ENCODE measurements around the gene VWC2L. TPM values are rescaled to one million over a fixed set of nuclear protein-coding genes. Genes with fewer than 3 reads are reported as not detected.

VWC2L gene
- total RNA-seq, 4 donors from 2014 or later = not detected

DNA sequence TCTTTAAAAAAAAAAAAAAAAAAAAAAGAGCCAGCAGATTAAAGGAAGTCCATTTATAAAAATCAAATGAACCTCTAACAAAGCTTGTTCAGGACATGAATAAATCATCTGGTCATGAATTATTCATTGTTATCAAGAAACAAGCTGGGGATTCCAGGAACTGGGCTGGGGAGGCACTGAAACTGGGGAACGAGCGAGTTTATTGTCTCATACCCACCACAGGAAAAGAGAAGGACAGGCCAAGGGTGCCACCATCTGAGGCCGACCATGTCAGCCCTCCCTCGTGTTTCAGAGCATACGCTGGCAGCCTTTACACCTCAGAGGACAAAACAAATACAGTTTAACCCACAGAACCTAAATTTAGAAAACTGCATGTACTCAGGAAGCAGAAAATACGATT is 164.2 kb downstream of the VWC2L start:
- Histone ChIP-seq H3K4me1 (no peaks in the 10 kb centered on the region), H3K4me3 (no peak overlapping the region), H3K9me3 (no peaks in the 10 kb centered on the region), H3K27me3 (no peaks in the 10 kb centered on the region), H3K36me3 (no peaks in the 10 kb centered on the region), H3K27ac (no peak overlapping the region)
- intact Hi-C loops (cut with DNase I) = no loop called here
- no peak for TF ChIP-seq POLR2A (IDR thresholded peaks at IDR 0.05)
- TF ChIP-seq, protein P1, sequence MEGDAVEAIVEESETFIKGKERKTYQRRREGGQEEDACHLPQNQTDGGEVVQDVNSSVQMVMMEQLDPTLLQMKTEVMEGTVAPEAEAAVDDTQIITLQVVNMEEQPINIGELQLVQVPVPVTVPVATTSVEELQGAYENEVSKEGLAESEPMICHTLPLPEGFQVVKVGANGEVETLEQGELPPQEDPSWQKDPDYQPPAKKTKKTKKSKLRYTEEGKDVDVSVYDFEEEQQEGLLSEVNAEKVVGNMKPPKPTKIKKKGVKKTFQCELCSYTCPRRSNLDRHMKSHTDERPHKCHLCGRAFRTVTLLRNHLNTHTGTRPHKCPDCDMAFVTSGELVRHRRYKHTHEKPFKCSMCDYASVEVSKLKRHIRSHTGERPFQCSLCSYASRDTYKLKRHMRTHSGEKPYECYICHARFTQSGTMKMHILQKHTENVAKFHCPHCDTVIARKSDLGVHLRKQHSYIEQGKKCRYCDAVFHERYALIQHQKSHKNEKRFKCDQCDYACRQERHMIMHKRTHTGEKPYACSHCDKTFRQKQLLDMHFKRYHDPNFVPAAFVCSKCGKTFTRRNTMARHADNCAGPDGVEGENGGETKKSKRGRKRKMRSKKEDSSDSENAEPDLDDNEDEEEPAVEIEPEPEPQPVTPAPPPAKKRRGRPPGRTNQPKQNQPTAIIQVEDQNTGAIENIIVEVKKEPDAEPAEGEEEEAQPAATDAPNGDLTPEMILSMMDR (IDR thresholded peaks at IDR 0.05) = no peak
- 55 to 65% methylated on average over 6 of the region's 6 CpGs for WGBS, 2 donors
- DNase-seq = no peak

DNA sequence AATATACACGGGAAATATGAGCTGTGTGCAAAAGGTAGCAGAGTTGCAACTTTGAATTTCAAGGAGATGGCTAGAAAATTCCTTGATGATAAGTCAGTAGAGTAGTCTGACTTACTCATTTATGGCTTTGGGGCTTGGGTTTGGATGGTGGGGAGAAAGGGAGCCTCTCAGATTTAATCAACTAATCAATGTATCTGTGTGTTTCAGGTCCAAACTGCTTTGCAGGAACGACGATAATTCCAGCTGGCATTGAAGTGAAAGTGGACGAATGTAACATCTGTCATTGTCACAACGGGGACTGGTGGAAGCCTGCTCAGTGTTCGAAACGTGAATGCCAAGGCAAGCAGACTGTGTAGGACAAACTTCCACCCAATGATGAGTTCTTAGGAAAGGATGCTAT is 164.6 kb downstream of the VWC2L start:
- Histone ChIP-seq H3K27ac (no peak overlapping the region), H3K4me1 (no peaks in the 10 kb centered on the region), H3K27me3 (no peaks in the 10 kb centered on the region), H3K36me3 (no peaks in the 10 kb centered on the region), H3K4me3 (no peak overlapping the region), H3K9me3 (no peaks in the 10 kb centered on the region)
- no peak for DNase-seq
- TF ChIP-seq, protein P1 (IDR thresholded peaks at IDR 0.05) = no peak
- no peak for TF ChIP-seq POLR2A (IDR thresholded peaks at IDR 0.05)
- 55 to 60% methylated on average over 7 of the region's 7 CpGs for WGBS, 2 donors
- intact Hi-C loops (cut with DNase I) = no loop called here

- TF ChIP-seq, protein P1 (IDR thresholded peaks at IDR 0.05) = no peak
- no peak for TF ChIP-seq POLR2A (IDR thresholded peaks at IDR 0.05)
- H3K36me3 ChIP-seq = no peaks in the 10 kb centered on the region
- no peak for DNase-seq
- intact Hi-C loops (cut with DNase I) = no loop called here
- no peaks in the 10 kb centered on the region for H3K27me3 ChIP-seq
- 73 to 82% methylated on average over 6 of the region's 6 CpGs for whole genome bisulfite sequencing, 2 donors
- H3K27ac ChIP-seq = no peak overlapping the region
- H3K4me3 ChIP-seq = no peak overlapping the region
- no peaks in the 10 kb centered on the region for H3K9me3 ChIP-seq
- H3K4me1 ChIP-seq = no peaks in the 10 kb centered on the region
These were observed 166.9 kb downstream of the VWC2L start for GRCh38 chr2:214577769-214578168.

GRCh38 chr2:214578442-214578841 is 167.6 kb downstream of the VWC2L start:
- no peak for TF ChIP-seq POLR2A (IDR thresholded peaks at IDR 0.05)
- TF ChIP-seq, protein P1 (IDR thresholded peaks at IDR 0.05) = no peak

GRCh38 chr2:214579035-214579434 is 168.2 kb downstream of the VWC2L start:
- no peak overlapping the region for H3K4me3 ChIP-seq
- H3K4me1 ChIP-seq = no peaks in the 10 kb centered on the region
- H3K9me3 ChIP-seq = no peaks in the 10 kb centered on the region
- H3K27me3 ChIP-seq = no peaks in the 10 kb centered on the region
- WGBS, 2 donors = 70% methylated on average over 6 of the region's 6 CpGs
- no peak overlapping the region for H3K27ac ChIP-seq
- intact Hi-C loops (cut with DNase I) = no loop called here
- TF ChIP-seq, protein P1 (IDR thresholded peaks at IDR 0.05) = no peak
- no peaks in the 10 kb centered on the region for H3K36me3 ChIP-seq
- no peak for DNase-seq

More at GRCh38 chr2:214578442-214578841, 167.6 kb downstream of the VWC2L start:
- Histone ChIP-seq H3K36me3 (no peaks in the 10 kb centered on the region), H3K27me3 (no peaks in the 10 kb centered on the region), H3K4me3 (no peak overlapping the region), H3K4me1 (no peaks in the 10 kb centered on the region), H3K27ac (no peak overlapping the region), H3K9me3 (no peaks in the 10 kb centered on the region)
- DNase-seq = no peak
- WGBS, 2 donors = 68 to 71% methylated on average over 4 of the region's 4 CpGs
- intact Hi-C loops (cut with DNase I) = no loop called here

Data from esophagus squamous epithelium (tissue), 5 donors.